Liver (tissue), 3 donors: ENCODE data around the gene TMEM175.

Experiments
- ATF3 ChIP-seq: IDR thresholded peaks from 2 replicates; pipeline ENCODE4 v1.6.1; 2016; ENCODE audit warnings: antibody characterized with exemption
- CTCF ChIP-seq: fragments of 150-350 bp; IDR thresholded peaks from 2 replicates; pipeline ENCODE4 v1.5.1; 2017; ENCODE audit warnings: improper control_type of control experiment, low read depth, low read length; ENCODE audit not compliant: missing input control
- GABPA ChIP-seq, 2 donors: IDR thresholded peaks in 1 of 2; conservative IDR thresholded peaks in 1 of 2; 2 replicates each; pipeline ENCODE4 v1.6.1; 2016; ENCODE audit warnings: antibody characterized with exemption in 2 of 2, mild to moderate bottlenecking in 1 of 2, moderate library complexity in 1 of 2
- MAX ChIP-seq: IDR thresholded peaks from 2 replicates; pipeline ENCODE4 v1.6.1; 2016; ENCODE audit warnings: antibody characterized with exemption
- REST ChIP-seq: IDR thresholded peaks from 2 replicates; pipeline ENCODE4 v1.6.1; 2016; ENCODE audit warnings: antibody characterized with exemption, mild to moderate bottlenecking
- RXRA ChIP-seq, 2 donors: IDR thresholded peaks; 2 replicates each; pipeline ENCODE4 v1.6.1; 2017 to 2018; ENCODE audit warnings: antibody characterized with exemption in 2 of 2, mild to moderate bottlenecking in 1 of 2
- TAF1 ChIP-seq: conservative IDR thresholded peaks from 2 replicates; pipeline ENCODE4 v1.6.1; 2016; ENCODE audit warnings: antibody characterized with exemption, mild to moderate bottlenecking
- YY1 ChIP-seq: IDR thresholded peaks from 2 replicates; pipeline ENCODE4 v1.6.1; 2016; ENCODE audit warnings: antibody characterized with exemption, mild to moderate bottlenecking
- ZBTB33 ChIP-seq: IDR thresholded peaks from 2 replicates; pipeline ENCODE4 v1.6.1; 2016; ENCODE audit warnings: antibody characterized with exemption
- donor health status: healthy.
- donor health status: healthy.

GRCh38 chr4:899556-899906 is 32.7 kb upstream of the TMEM175 start:
- TF ChIP-seq TAF1 (no peak), ATF3 (no peak), CTCF (no peak), RXRA (IDR thresholded peaks at IDR 0.05) (no peak), MAX (no peak), REST (no peak), YY1 (no peak), GABPA (IDR thresholded peaks at IDR 0.05 in 1 of 2, conservative IDR thresholded peaks at IDR 0.05 in 1 of 2) (no peak), ZBTB33 (no peak)
